RWPE2 (cell line): Measurements from ENCODE around the gene LINC00237.

Source experiments
- ATAC-seq: fragments of 200-7000 bp; cut with Tn5 transposase; 3 replicates; pipeline ENCODE4 v1.9.1; 2021; ENCODE audit warnings: low read depth
- DNase-seq: peaks from one replicate; pipeline ENCODE4 v3.0.0-alpha.2; 2020; ENCODE audit warnings: low spot score
- H3K27ac ChIP-seq: fragments of 450-650 bp; 2 replicates; pipeline ENCODE4 v1.5.1; 2017; ENCODE audit warnings: mild to moderate bottlenecking; ENCODE audit not compliant: poor library complexity, severe bottlenecking
- H3K27me3 ChIP-seq: fragments of 250-450 bp; sonication (Bioruptor Pico); 2 replicates; pipeline ENCODE4 v1.5.1; 2021; ENCODE audit warnings: mild to moderate bottlenecking, moderate library complexity; ENCODE audit not compliant: insufficient read depth, poor library complexity, severe bottlenecking
- H3K36me3 ChIP-seq: fragments of 250-450 bp; sonication (Bioruptor Pico); 2 replicates; pipeline ENCODE4 v1.5.1; 2020; ENCODE audit warnings: low read depth, mild to moderate bottlenecking, moderate library complexity
- H3K4me1 ChIP-seq: fragments of 250-450 bp; sonication (Bioruptor Pico); 2 replicates; pipeline ENCODE4 v1.5.1; 2021; ENCODE audit warnings: mild to moderate bottlenecking, moderate library complexity; ENCODE audit not compliant: insufficient read depth, poor library complexity, severe bottlenecking
- H3K4me3 ChIP-seq: fragments of 250-450 bp; sonication (Bioruptor Pico); 2 replicates; pipeline ENCODE4 v1.5.1; 2021; ENCODE audit warnings: mild to moderate bottlenecking, moderate library complexity; ENCODE audit not compliant: severe bottlenecking
- H3K9me3 ChIP-seq: fragments of 250-450 bp; sonication (Bioruptor Pico); 2 replicates; pipeline ENCODE4 v1.5.1; 2021; ENCODE audit warnings: mild to moderate bottlenecking, moderate library complexity; ENCODE audit not compliant: severe bottlenecking
- TF ChIP-seq, protein P1 (sequence below): fragments of 450-650 bp; IDR thresholded peaks from one replicate; pipeline ENCODE4 v1.5.1; 2017; ENCODE audit warnings: mild to moderate bottlenecking, moderate library complexity; ENCODE audit not compliant: poor library complexity, severe bottlenecking

The LINC00237 gene

GRCh38 chr20:21147593-21147992 lies 41.4 kb upstream of the LINC00237 start:
- Histone ChIP-seq H3K9me3 (no peaks in the 10 kb centered on the region), H3K36me3 (no peaks in the 10 kb centered on the region), H3K27ac (no peak overlapping the region), H3K27me3 (no peaks in the 10 kb centered on the region), H3K4me1 (peaks cover 5% of the 10 kb centered on the region), H3K4me3 (no peak overlapping the region)
- ATAC-seq (peak; percentile 93), DNase-seq (no peak)
- TF ChIP-seq, protein P1, sequence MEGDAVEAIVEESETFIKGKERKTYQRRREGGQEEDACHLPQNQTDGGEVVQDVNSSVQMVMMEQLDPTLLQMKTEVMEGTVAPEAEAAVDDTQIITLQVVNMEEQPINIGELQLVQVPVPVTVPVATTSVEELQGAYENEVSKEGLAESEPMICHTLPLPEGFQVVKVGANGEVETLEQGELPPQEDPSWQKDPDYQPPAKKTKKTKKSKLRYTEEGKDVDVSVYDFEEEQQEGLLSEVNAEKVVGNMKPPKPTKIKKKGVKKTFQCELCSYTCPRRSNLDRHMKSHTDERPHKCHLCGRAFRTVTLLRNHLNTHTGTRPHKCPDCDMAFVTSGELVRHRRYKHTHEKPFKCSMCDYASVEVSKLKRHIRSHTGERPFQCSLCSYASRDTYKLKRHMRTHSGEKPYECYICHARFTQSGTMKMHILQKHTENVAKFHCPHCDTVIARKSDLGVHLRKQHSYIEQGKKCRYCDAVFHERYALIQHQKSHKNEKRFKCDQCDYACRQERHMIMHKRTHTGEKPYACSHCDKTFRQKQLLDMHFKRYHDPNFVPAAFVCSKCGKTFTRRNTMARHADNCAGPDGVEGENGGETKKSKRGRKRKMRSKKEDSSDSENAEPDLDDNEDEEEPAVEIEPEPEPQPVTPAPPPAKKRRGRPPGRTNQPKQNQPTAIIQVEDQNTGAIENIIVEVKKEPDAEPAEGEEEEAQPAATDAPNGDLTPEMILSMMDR: no peak

DNA sequence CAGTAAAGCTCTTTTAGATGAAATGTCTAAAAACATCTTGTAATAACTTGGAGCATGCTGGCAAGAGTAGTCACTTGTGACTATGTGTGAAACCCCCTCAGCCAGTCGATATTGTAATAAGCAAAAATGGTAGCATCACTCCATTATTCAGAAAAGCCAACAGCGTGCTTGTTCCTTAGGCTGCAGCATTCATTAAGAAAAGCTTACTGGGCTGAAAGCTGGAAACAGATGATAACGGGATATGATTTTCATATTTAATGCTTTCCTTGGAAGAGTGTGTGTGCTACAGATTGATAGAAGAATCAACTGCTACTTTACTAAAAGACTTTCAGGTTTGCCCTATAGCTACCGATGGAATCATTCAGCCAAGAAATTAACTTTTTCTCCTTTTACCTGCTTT lies 40.1 kb upstream of the LINC00237 start:
- no peak overlapping the region for H3K27ac ChIP-seq
- H3K27me3 ChIP-seq: no peaks in the 10 kb centered on the region
- H3K36me3 ChIP-seq: no peaks in the 10 kb centered on the region
- H3K4me1 ChIP-seq: peaks cover 5% of the 10 kb centered on the region
- TF ChIP-seq, protein P1: no peak
- no peaks in the 10 kb centered on the region for H3K9me3 ChIP-seq
- H3K4me3 ChIP-seq: no peak overlapping the region
- DNase-seq: no peak
- ATAC-seq: no peak

GRCh38 chr20:21145424-21145823 lies 39.3 kb upstream of the LINC00237 start:
- TF ChIP-seq, protein P1: no peak
- Histone ChIP-seq H3K27ac (no peak overlapping the region), H3K9me3 (no peaks in the 10 kb centered on the region), H3K27me3 (no peaks in the 10 kb centered on the region), H3K4me3 (no peak overlapping the region), H3K4me1 (peaks cover 5% of the 10 kb centered on the region), H3K36me3 (no peaks in the 10 kb centered on the region)
- ATAC-seq (no peak), DNase-seq (no peak)

GRCh38 chr20:21143194-21143890 lies 37.2 kb upstream of the LINC00237 start:
- TF ChIP-seq, protein P1: no peak
- Histone ChIP-seq H3K36me3 (no peaks in the 10 kb centered on the region), H3K27ac (no peak overlapping the region), H3K27me3 (no peaks in the 10 kb centered on the region), H3K9me3 (no peaks in the 10 kb centered on the region), H3K4me1 (peaks cover 5% of the 10 kb centered on the region), H3K4me3 (no peak overlapping the region)
- no peak for DNase-seq
- no peak for ATAC-seq

DNA sequence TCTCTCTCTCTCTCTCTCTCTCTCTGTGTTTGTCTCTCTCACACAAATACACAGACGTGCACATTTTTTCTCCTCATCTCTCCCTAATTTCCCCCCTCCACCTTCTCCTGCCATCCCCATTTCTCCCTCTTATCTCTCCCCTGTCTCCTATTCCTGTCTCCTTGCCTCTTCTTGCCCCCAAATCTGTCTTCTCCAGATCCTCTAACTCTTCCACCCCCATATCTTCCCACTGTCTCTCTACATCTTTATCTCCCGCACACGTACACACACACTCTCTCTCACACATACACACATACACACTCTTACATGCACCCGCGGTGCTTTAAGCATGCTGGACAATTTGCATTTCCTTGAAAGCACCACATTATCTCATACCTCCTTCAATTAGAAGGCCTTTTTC lies 35.7 kb upstream of the LINC00237 start:
- H3K9me3 ChIP-seq: no peaks in the 10 kb centered on the region
- no peak overlapping the region for H3K27ac ChIP-seq
- ATAC-seq: no peak
- no peak for DNase-seq
- no peaks in the 10 kb centered on the region for H3K27me3 ChIP-seq
- no peak overlapping the region for H3K4me3 ChIP-seq
- no peaks in the 10 kb centered on the region for H3K4me1 ChIP-seq
- TF ChIP-seq, protein P1: no peak
- H3K36me3 ChIP-seq: no peaks in the 10 kb centered on the region
